Esophagus muscularis mucosa (tissue), 3 donors: ENCODE results near the gene SPATA21.

ENCODE experiments used
- EP300 ChIP-seq: sonication (generic); formaldehyde crosslinking; IDR thresholded peaks from one replicate; pipeline ENCODE4 v1.6.1; 2017; ENCODE audit warnings: antibody characterized with exemption
- TF ChIP-seq, protein P1 (sequence below), 3 experiments: fragments of 200-600 bp in 2 of 3; fragments of 450-650 bp in 1 of 3; sonication (generic) in 2 of 3; IDR thresholded peaks; one replicate each; pipeline ENCODE4 v1.5.1; 2017 to 2019; ENCODE audit warnings: antibody characterized with exemption in 3 of 3, mild to moderate bottlenecking in 2 of 3, moderate library complexity in 1 of 3

DNA sequence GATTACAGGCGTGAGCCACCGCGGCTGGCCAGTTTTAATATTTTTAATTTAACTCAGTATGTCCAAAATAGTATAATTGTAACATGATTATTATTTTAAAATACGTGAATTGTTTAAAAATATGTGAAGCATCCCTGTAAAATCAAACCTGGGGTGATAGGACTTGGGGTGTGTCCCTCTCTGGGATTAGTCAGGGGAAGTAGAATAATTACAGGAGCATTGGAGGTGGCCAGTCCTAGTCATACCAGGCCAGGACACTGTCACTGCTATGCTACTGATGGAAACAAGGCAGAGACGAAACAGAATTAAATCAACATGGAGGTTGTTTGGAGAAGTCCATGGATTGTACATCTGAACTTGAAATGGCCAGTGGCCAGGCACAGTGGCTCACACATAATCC, 53.3 kb downstream of the SPATA21 start:
- TF ChIP-seq, protein P1, sequence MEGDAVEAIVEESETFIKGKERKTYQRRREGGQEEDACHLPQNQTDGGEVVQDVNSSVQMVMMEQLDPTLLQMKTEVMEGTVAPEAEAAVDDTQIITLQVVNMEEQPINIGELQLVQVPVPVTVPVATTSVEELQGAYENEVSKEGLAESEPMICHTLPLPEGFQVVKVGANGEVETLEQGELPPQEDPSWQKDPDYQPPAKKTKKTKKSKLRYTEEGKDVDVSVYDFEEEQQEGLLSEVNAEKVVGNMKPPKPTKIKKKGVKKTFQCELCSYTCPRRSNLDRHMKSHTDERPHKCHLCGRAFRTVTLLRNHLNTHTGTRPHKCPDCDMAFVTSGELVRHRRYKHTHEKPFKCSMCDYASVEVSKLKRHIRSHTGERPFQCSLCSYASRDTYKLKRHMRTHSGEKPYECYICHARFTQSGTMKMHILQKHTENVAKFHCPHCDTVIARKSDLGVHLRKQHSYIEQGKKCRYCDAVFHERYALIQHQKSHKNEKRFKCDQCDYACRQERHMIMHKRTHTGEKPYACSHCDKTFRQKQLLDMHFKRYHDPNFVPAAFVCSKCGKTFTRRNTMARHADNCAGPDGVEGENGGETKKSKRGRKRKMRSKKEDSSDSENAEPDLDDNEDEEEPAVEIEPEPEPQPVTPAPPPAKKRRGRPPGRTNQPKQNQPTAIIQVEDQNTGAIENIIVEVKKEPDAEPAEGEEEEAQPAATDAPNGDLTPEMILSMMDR (IDR thresholded peaks at IDR 0.05) = no peak
- TF ChIP-seq EP300 = no peak
